IMR-90 (cell line): Measurements from ENCODE around the gene RASIP1. TPM values are rescaled to one million over a fixed set of nuclear protein-coding genes. Genes with fewer than 3 reads are reported as not detected.

ENCODE experiments used
- ATAC-seq: fragments of 200-7000 bp; cut with Tn5 transposase; 2 replicates; pipeline ENCODE4 v1.9.1; 2020; ENCODE audit warnings: low read depth, mild to moderate bottlenecking, moderate library complexity
- BruUV-seq: library from RNA; stranded (reverse); fragments of 400-500 nt; replicated peaks from 2 replicates; lab custom pipeline; 2021; lab: Mats Ljungman, UMichigan
- CTCF ChIA-PET: fragments of 300-600 bp; formaldehyde crosslinking; extraction: SDS; loops from one replicate; lab custom pipeline; 2021; ENCODE audit warnings: antibody characterized with exemption; lab: Yijun Ruan, JAX
- POLR2A ChIA-PET: fragments of 300-600 bp; sonication (Branson Sonifier 250); formaldehyde crosslinking; loops from one replicate; lab custom pipeline; 2022; ENCODE audit warnings: antibody characterized with exemption; ENCODE audit not compliant: unreplicated experiment; lab: Charles Lee
- DNase-seq: peaks from one replicate; pipeline ENCODE4 v3.0.0; 2013
- H2AFZ ChIP-seq: replicated peaks from 2 replicates; pipeline ENCODE3; 2013; ENCODE audit warnings: low read length, mild to moderate bottlenecking; ENCODE audit not compliant: poor library complexity
- H2AK5ac ChIP-seq: 2 replicates; pipeline ENCODE4 v1.6.1; 2013; ENCODE audit warnings: low read depth, low read length, inconsistent platforms
- H2AK9ac ChIP-seq: replicated peaks from 2 replicates; pipeline ENCODE3; 2013; ENCODE audit warnings: mild to moderate bottlenecking, low read depth, low read length, moderate library complexity; ENCODE audit not compliant: poor library complexity
- H2BK120ac ChIP-seq: 2 replicates; pipeline ENCODE4 v1.6.1; 2013; ENCODE audit warnings: low read depth, low read length, inconsistent platforms
- H2BK15ac ChIP-seq: 3 replicates; pipeline ENCODE4 v1.6.1; 2013; ENCODE audit warnings: low read depth, low read length, inconsistent platforms
- H2BK20ac ChIP-seq: 2 replicates; pipeline ENCODE4 v1.6.1; 2013; ENCODE audit warnings: low read depth, mild to moderate bottlenecking, inconsistent platforms, low read length, moderate library complexity
- H2BK5ac ChIP-seq: 2 replicates; pipeline ENCODE4 v1.6.1; 2013; ENCODE audit warnings: mild to moderate bottlenecking, low read depth, low read length, inconsistent platforms; ENCODE audit not compliant: poor library complexity, severe bottlenecking
- H3K14ac ChIP-seq: replicated peaks from 2 replicates; pipeline ENCODE4 v1.6.1; 2013; ENCODE audit warnings: low read depth, low read length, inconsistent platforms
- H3K18ac ChIP-seq: 2 replicates; pipeline ENCODE4 v1.6.1; 2013; ENCODE audit warnings: low read depth, low read length, control low read depth
- H3K23ac ChIP-seq: 2 replicates; pipeline ENCODE4 v1.6.1; 2013; ENCODE audit warnings: low read depth, low read length, inconsistent platforms
- H3K27ac ChIP-seq: 2 replicates; pipeline ENCODE4 v1.5.1; 2013; ENCODE audit warnings: mild to moderate bottlenecking, control low read depth, low read length; ENCODE audit not compliant: insufficient read depth
- H3K27me3 ChIP-seq: 2 replicates; pipeline ENCODE4 v1.6.1; 2013; ENCODE audit warnings: low read length; ENCODE audit not compliant: control insufficient read depth, insufficient read depth
- H3K36me3 ChIP-seq: 2 replicates; pipeline ENCODE4 v1.6.1; 2013; ENCODE audit warnings: low read length, mixed read lengths; ENCODE audit not compliant: control insufficient read depth, insufficient read depth
- H3K4ac ChIP-seq: 2 replicates; pipeline ENCODE4 v1.6.1; 2013; ENCODE audit warnings: low read depth, low read length, inconsistent platforms
- H3K4me1 ChIP-seq: 2 replicates; pipeline ENCODE4 v1.6.1; 2013; ENCODE audit warnings: low read length, mixed read lengths; ENCODE audit not compliant: control insufficient read depth, insufficient read depth
- H3K4me2 ChIP-seq: 2 replicates; pipeline ENCODE4 v1.6.1; 2013; ENCODE audit warnings: low read depth, mild to moderate bottlenecking, control low read depth, low read length, moderate library complexity
- H3K4me3 ChIP-seq: 2 replicates; pipeline ENCODE4 v1.5.1; 2013; ENCODE audit warnings: low read depth, mild to moderate bottlenecking, control low read depth, low read length, moderate library complexity; ENCODE audit not compliant: insufficient read depth
- H3K56ac ChIP-seq: 2 replicates; pipeline ENCODE4 v1.6.1; 2013; ENCODE audit warnings: low read length, inconsistent platforms; ENCODE audit not compliant: insufficient read depth; ENCODE audit errors: extremely low read depth
- H3K79me1 ChIP-seq, 2 experiments: 2 replicates each; pipeline ENCODE4 v1.6.1; 2013; ENCODE audit warnings: low read length in 2 of 2, inconsistent platforms in 1 of 2, low read depth in 1 of 2
- H3K9ac ChIP-seq: 2 replicates; pipeline ENCODE4 v1.6.1; 2013; ENCODE audit warnings: low read depth, low read length, control low read depth
- H3K9me1 ChIP-seq: 2 replicates; pipeline ENCODE4 v1.6.1; 2013; ENCODE audit warnings: low read length, inconsistent platforms; ENCODE audit not compliant: insufficient read depth
- H3K9me3 ChIP-seq: 2 replicates; pipeline ENCODE4 v1.6.1; 2013; ENCODE audit warnings: low read length; ENCODE audit not compliant: control insufficient read depth, insufficient read depth
- H4K20me1 ChIP-seq: 2 replicates; pipeline ENCODE4 v1.6.1; 2013; ENCODE audit warnings: low read length, inconsistent platforms; ENCODE audit not compliant: insufficient read depth
- H4K5ac ChIP-seq: 2 replicates; pipeline ENCODE4 v1.6.1; 2013; ENCODE audit warnings: mild to moderate bottlenecking, low read depth, low read length, control low read depth
- H4K8ac ChIP-seq, 2 experiments: 2 replicates each; pipeline ENCODE4 v1.6.1; 2013; ENCODE audit warnings: low read depth in 2 of 2, low read length in 2 of 2, control low read depth in 1 of 2, inconsistent platforms in 1 of 2
- H4K91ac ChIP-seq: 2 replicates; pipeline ENCODE4 v1.6.1; 2013; ENCODE audit warnings: low read depth, low read length, inconsistent platforms; ENCODE audit not compliant: insufficient read depth
- CEBPB ChIP-seq: IDR thresholded peaks from 2 replicates; pipeline ENCODE4 v1.6.1; 2012; ENCODE audit warnings: low read depth, low read length, improper control_type of control experiment
- MAFK ChIP-seq: IDR thresholded peaks from 2 replicates; pipeline ENCODE4 v1.6.1; 2012; ENCODE audit warnings: low read depth, low read length, improper control_type of control experiment
- MAZ ChIP-seq: IDR thresholded peaks from 2 replicates; pipeline ENCODE4 v1.6.1; 2012; ENCODE audit warnings: low read depth, mild to moderate bottlenecking, low read length, improper control_type of control experiment, moderate library complexity, borderline replicate concordance
- NFE2L2 ChIP-seq: fragments of 150-350 bp; IDR thresholded peaks from 2 replicates; pipeline ENCODE4 v1.6.1; 2016; ENCODE audit warnings: low read depth, mild to moderate bottlenecking, low read length
- POLR2A ChIP-seq: IDR thresholded peaks from 2 replicates; pipeline ENCODE4 v1.6.1; 2012; ENCODE audit warnings: mild to moderate bottlenecking, low read depth, low read length
- RAD21 ChIP-seq: IDR thresholded peaks from 2 replicates; pipeline ENCODE4 v1.6.1; 2012; ENCODE audit warnings: low read length, improper control_type of control experiment
- RCOR1 ChIP-seq: IDR thresholded peaks from 2 replicates; pipeline ENCODE4 v1.6.1; 2012; ENCODE audit warnings: mild to moderate bottlenecking, low read length, improper control_type of control experiment; ENCODE audit not compliant: insufficient replicate concordance
- SMC3 ChIP-seq: fragments of 150-350 bp; IDR thresholded peaks from 2 replicates; pipeline ENCODE4 v1.6.1; 2016; ENCODE audit warnings: low read depth, mild to moderate bottlenecking, antibody characterized with exemption, low read length, moderate library complexity
- WGBS, 2 experiments: methylation state at CpG; one replicate each; pipeline versions ENCODE4 v1.1.5 to v1.1.7; 2013; ENCODE audit warnings: missing lambda C conversion rate in 2 of 2; ENCODE audit not compliant: insufficient read length in 1 of 2; ENCODE audit errors: extremely low coverage in 2 of 2; 5-methylcytosine and 5-hydroxymethylcytosine counted together
- dilution Hi-C: fragments of 300-500 bp; cut with HindIII; formaldehyde crosslinking; loops from one replicate; pipeline ENCODE4 v1.14.3; 2018; ENCODE audit warnings: low sequenced_read_pairs; ENCODE audit not compliant: unreplicated experiment
- in situ Hi-C: fragments of 300-500 bp; cut with MboI; formaldehyde crosslinking; loops from 3 replicates; pipeline ENCODE4 v1.14.3; 2019; ENCODE audit warnings: low sequenced_read_pairs, inconsistent platforms, mixed read lengths
- intact Hi-C: fragments of 100-400 bp; cut with micrococcal nuclease; formaldehyde crosslinking; loops from 2 replicates; pipeline ENCODE4 v1.10.0; 2022
- polyA plus RNA-seq, 3 experiments: library from polyadenylated mRNA; depleted of rRNA; stranded (reverse); fragments of >200 nt; gene quantifications; 2 replicates each; pipeline ENCODE4 v1.2.3, GENCODE V29; 2012; ENCODE audit warnings: low replicate concordance in 1 of 3
- total RNA-seq: library from RNA; depleted of rRNA; stranded (reverse); fragments of >200 nt; gene quantifications from 2 replicates; pipeline ENCODE4 v1.2.3, GENCODE V29; 2012
- TF ChIP-seq, protein P1 (sequence below): conservative IDR thresholded peaks from 2 replicates; pipeline ENCODE4 v1.5.1; 2012; ENCODE audit warnings: mild to moderate bottlenecking, low read depth, low read length, improper control_type of control experiment

The RASIP1 gene
- total and polyA plus RNA-seq, 2 of the 4 experiments (the other 2 are of a cell fraction), result 0.18 to 0.51 TPM

DNA sequence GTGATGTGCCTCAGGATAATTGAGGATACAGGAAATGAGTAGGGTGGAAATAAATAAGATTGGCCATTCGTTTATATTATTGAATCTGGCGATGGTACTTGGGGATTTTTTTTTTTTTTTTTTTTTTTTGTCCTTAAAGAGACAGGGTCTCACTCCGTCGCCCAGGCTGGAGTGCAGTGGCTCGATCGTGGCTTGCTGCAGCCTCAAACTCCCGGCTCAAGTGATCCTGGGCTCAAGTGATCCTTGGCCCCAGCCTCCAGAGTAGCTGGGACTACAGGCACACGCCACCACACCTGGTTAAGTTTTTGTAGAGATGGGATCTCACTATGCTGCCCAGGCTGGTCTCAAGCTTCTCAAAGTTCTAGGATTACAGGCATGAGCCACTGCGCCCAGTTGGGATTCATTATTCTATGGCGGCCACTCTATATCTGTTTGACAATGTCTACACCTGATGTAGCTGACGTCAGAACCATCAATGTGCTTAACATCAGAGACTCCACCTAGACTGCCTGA is 18.2 kb downstream of the RASIP1 start:
- H3K18ac ChIP-seq, result no peak overlapping the region
- no peak overlapping the region for H2AK5ac ChIP-seq
- H3K23ac ChIP-seq, result no peak overlapping the region
- BruUV-seq, result no TSS peak
- H3K36me3 ChIP-seq, result no peaks in the 10 kb centered on the region
- no peaks in the 10 kb centered on the region for H4K20me1 ChIP-seq
- H3K27ac ChIP-seq, result no peak overlapping the region
- no peak overlapping the region for H2BK5ac ChIP-seq
- no peak overlapping the region for H2BK20ac ChIP-seq
- dilution Hi-C loops (no loop called here), intact Hi-C loops (no loop called here), in situ Hi-C loops (no loop called here)
- peaks cover 4% of the 10 kb centered on the region; the same call in 1 of the 2 replicates for H3K4me1 ChIP-seq
- H4K5ac ChIP-seq, result no peak overlapping the region
- no peak overlapping the region for H3K4me3 ChIP-seq
- H3K56ac ChIP-seq, result no peak overlapping the region
- POLR2A ChIA-PET, result no interaction called here
- no peak overlapping the region for H4K8ac ChIP-seq
- WGBS, 2 experiments, result 67% methylated on average over 3 of the region's 11 CpGs; no CpG with 5 or more reads in 1 of the 2 experiments
- no peak overlapping the region for H2BK120ac ChIP-seq
- H3K4me2 ChIP-seq, result no peak overlapping the region
- H3K14ac ChIP-seq, result no peak overlapping the region
- no peak overlapping the region for H2BK15ac ChIP-seq
- no peak overlapping the region for H2AK9ac ChIP-seq
- no peak for TF ChIP-seq NFE2L2
- no peak for TF ChIP-seq RAD21
- TF ChIP-seq MAZ, result no peak
- TF ChIP-seq RCOR1, result no peak
- TF ChIP-seq, protein P1, sequence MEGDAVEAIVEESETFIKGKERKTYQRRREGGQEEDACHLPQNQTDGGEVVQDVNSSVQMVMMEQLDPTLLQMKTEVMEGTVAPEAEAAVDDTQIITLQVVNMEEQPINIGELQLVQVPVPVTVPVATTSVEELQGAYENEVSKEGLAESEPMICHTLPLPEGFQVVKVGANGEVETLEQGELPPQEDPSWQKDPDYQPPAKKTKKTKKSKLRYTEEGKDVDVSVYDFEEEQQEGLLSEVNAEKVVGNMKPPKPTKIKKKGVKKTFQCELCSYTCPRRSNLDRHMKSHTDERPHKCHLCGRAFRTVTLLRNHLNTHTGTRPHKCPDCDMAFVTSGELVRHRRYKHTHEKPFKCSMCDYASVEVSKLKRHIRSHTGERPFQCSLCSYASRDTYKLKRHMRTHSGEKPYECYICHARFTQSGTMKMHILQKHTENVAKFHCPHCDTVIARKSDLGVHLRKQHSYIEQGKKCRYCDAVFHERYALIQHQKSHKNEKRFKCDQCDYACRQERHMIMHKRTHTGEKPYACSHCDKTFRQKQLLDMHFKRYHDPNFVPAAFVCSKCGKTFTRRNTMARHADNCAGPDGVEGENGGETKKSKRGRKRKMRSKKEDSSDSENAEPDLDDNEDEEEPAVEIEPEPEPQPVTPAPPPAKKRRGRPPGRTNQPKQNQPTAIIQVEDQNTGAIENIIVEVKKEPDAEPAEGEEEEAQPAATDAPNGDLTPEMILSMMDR, result no peak
- no peak for TF ChIP-seq MAFK
- TF ChIP-seq SMC3, result no peak
- TF ChIP-seq CEBPB, result no peak
- TF ChIP-seq POLR2A, result no peak
- H3K4ac ChIP-seq, result no peak overlapping the region
- CTCF ChIA-PET, result no interaction called here
- H3K27me3 ChIP-seq, result no peaks in the 10 kb centered on the region
- H3K79me1 ChIP-seq, result no peaks in the 10 kb centered on the region
- no peak overlapping the region for H3K9ac ChIP-seq
- H3K9me1 ChIP-seq, result peaks cover 5% of the 10 kb centered on the region
- ATAC-seq, result no peak
- no peak overlapping the region for H4K91ac ChIP-seq
- H2AFZ ChIP-seq, result no peak overlapping the region
- no peaks in the 10 kb centered on the region for H3K9me3 ChIP-seq
- DNase-seq, result no peak
